Fibroblast of mammary gland (primary cell): ENCODE data around the gene SAFB2.
A peak's percentile ranks its signal among the peaks of the same experiment; 100 is the strongest.

ENCODE experiments used
- DNase-seq: peaks from one replicate; pipeline ENCODE4 v3.0.0-alpha.2; 2010; ENCODE audit warnings: low read depth
- H3K4me3 ChIP-seq: 2 replicates; pipeline ENCODE4 v1.5.1; 2011; ENCODE audit warnings: low read depth, mild to moderate bottlenecking, low read length, moderate library complexity; ENCODE audit not compliant: control insufficient read depth
- TF ChIP-seq, protein P1 (sequence below): conservative IDR thresholded peaks from 2 replicates; pipeline ENCODE4 v1.5.1; 2011; ENCODE audit warnings: low read depth, low read length, inconsistent platforms; ENCODE audit not compliant: control insufficient read depth, insufficient read depth

The SAFB2 gene

DNA sequence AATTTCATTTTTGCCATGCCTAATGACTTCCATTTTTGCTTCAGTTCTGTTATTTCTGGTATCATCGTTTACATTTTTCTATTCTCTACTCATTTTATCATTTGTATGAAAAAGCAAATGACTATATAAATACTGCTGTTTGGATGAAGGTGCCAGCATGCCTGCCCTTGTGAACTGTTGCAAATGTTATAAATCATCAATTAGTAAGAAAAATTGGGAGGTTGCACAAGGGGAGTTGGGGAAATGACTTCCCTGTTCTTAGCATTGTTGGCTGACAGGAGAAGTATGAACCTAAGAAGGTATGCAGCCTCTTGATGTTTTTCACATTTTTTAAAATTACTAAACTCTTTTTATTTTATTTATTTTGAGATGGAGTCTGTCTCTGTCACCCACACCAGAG lies 15.4 kb upstream of the SAFB2 start:
- TF ChIP-seq, protein P1, sequence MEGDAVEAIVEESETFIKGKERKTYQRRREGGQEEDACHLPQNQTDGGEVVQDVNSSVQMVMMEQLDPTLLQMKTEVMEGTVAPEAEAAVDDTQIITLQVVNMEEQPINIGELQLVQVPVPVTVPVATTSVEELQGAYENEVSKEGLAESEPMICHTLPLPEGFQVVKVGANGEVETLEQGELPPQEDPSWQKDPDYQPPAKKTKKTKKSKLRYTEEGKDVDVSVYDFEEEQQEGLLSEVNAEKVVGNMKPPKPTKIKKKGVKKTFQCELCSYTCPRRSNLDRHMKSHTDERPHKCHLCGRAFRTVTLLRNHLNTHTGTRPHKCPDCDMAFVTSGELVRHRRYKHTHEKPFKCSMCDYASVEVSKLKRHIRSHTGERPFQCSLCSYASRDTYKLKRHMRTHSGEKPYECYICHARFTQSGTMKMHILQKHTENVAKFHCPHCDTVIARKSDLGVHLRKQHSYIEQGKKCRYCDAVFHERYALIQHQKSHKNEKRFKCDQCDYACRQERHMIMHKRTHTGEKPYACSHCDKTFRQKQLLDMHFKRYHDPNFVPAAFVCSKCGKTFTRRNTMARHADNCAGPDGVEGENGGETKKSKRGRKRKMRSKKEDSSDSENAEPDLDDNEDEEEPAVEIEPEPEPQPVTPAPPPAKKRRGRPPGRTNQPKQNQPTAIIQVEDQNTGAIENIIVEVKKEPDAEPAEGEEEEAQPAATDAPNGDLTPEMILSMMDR, result no peak
- H3K4me3 ChIP-seq, result no peak overlapping the region
- no peak for DNase-seq

DNA sequence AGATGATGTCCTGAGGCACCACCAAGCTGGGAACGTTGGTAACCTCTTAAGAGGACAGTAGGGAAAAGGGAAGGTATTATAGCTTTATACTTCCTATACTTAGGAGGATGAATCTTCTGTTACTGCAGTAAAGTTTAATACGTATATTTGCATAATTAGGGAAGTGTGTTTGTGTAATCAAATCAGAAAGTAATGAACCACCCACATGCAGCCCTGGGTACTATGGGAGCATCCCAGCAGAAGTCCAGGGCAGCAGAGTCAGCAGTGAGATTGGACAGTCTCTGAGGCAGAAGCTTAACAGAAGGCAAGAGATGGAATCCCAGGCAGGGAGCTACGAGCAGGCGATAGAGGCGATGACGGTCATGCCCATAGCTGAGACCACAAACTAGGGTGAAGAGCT lies 12.9 kb upstream of the SAFB2 start:
- H3K4me3 ChIP-seq, result no peak overlapping the region
- DNase-seq, result no peak
- TF ChIP-seq, protein P1, result no peak

DNA sequence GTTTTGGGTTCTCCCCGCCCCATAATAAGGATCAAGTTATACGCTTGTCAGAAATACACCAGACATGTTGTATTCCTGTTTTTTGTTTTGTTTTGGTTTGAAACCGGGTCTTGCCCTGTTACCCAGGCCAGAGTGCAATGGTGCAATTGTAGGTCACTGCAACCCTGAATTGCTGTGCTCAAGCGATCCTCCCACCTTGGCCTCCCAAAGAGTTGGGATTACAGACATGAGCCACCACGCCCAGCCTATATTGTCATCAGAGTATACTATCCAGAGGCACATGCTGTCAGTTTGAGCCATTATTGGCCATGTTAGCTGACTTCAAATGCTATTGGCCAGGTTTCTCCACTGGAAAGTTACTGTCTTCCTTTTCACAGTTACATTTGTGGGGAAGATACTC lies 10.1 kb upstream of the SAFB2 start:
- no peak overlapping the region for H3K4me3 ChIP-seq
- no peak for DNase-seq
- TF ChIP-seq, protein P1, result no peak

DNA sequence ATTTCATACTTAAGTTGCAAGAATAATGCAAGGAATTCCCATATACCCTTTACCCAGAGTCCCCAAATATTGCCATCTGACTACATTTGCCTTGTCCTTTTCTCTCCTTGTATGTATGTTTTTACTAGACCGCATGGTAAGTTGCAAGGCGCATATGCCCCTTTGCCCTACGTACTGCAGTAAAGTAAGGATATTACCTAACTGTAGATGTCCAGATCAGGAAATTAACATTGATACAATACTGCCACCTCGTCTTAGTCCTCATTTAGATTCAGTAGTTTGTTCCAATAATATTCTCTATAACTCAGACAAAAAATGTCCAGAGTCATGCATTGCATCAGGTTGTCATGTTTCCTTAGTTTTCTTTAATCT lies 9.7 kb upstream of the SAFB2 start:
- TF ChIP-seq, protein P1, result no peak
- H3K4me3 ChIP-seq, result no peak overlapping the region
- no peak for DNase-seq

DNA sequence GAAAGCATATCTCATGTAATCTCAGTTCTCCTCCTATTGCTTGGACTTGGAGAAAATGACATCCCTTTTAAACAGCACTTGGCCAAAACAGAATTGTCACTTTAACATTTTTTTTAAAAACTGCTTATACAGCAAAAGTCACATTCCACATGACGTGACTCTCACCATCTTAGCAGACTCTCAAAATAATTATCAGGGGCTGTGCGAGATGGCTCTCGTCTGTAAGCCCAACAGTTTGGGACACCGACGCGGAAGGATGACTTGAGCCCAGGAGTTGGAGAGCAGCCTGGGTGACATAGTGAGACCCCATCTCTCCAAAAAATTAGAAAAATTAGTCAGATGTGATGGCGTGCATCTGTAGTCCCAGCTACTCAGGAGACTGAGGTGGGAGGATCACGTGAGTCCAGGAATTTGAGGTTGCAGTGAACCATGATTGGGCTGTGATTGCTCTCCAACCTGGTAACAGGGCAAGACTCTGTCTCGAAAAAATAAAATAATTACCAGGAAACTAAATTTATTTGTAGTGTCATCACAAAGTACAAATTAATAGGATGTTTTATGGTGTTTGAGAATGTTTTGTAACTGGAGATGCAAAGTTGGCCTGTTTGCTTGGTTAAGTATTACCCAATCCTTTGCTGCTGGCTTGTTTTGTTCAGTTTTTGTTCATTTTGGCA lies 9.1 kb upstream of the SAFB2 start:
- TF ChIP-seq, protein P1, result no peak
- DNase-seq, result peak; percentile 35
- H3K4me3 ChIP-seq, result no peak overlapping the region

DNA sequence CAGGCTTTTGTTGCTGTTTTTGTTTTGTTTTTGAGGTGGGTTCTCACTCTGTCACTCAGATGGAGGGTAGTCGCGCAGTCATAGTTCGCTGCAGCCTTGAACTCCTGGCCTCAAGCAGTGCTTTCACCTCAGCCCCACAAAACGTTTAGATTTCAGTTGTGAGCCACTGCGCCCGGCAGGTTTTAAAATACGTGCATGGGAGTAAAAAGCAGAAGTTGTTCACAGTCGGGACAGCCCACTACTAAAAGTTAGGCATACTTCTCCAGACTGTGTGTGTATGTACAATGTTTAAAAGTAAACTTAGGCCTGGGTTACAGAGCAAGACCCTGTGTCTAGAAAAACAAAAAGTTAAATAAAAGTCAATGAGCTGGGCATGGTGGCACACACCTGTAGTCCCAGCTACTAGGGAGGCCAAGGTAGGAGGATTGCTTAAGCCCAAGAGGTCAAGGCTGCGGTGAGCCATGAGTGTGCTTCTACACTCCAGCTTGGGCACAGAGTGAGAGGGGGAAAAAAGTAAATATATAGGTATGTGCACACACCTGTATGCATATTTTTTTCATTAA lies 6.4 kb upstream of the SAFB2 start:
- H3K4me3 ChIP-seq, result no peak overlapping the region
- DNase-seq, result no peak
- TF ChIP-seq, protein P1, result no peak
